Ascending aorta (tissue), 2 donors: ENCODE results near the gene GOSR1. TPM values are rescaled to one million over a fixed set of nuclear protein-coding genes. Genes with fewer than 3 reads are reported as not detected.
"Not testable (repeated sequence)": the region's sequence is repeated elsewhere in the genome, so short reads cannot be mapped to it uniquely, and the experiment has no call there.

Source experiments
- DNase-seq, 2 donors: peaks; one replicate each; pipeline ENCODE4 v3.0.0-alpha.2; 2019; ENCODE audit warnings: low spot score in 2 of 2
- H3K27ac ChIP-seq, 2 donors: fragments of 200-600 bp; sonication (generic); one replicate each; pipeline ENCODE4 v1.5.1; 2016 to 2017; ENCODE audit warnings: mild to moderate bottlenecking in 1 of 2
- H3K27me3 ChIP-seq: fragments of 200-600 bp; sonication (generic); one replicate; pipeline ENCODE4 v1.5.1; 2017
- H3K36me3 ChIP-seq, 2 donors: fragments of 200-600 bp; sonication (generic); one replicate each; pipeline ENCODE4 v1.5.1; 2016
- H3K4me1 ChIP-seq, 2 donors: fragments of 200-600 bp; sonication (generic); one replicate each; pipeline ENCODE4 v1.5.1; 2016 to 2017; ENCODE audit warnings: mild to moderate bottlenecking in 1 of 2
- H3K4me3 ChIP-seq, 2 donors: fragments of 200-600 bp; sonication (generic); one replicate each; pipeline ENCODE4 v1.5.1; 2016 to 2017; ENCODE audit warnings: mild to moderate bottlenecking in 1 of 2
- H3K9me3 ChIP-seq, 2 donors: fragments of 200-600 bp; sonication (generic); one replicate each; pipeline ENCODE4 v1.5.1; 2016
- CTCF ChIP-seq, 3 experiments: fragments of 200-600 bp in 2 of 3; fragments of 450-650 bp in 1 of 3; sonication (generic) in 2 of 3; IDR thresholded peaks; one replicate each; pipeline ENCODE4 v1.5.1; 2016 to 2019; ENCODE audit warnings: antibody characterized with exemption in 3 of 3, mild to moderate bottlenecking in 1 of 3, moderate library complexity in 1 of 3
- intact Hi-C: fragments of 100-400 bp; cut with DNase I; formaldehyde crosslinking; loops from one replicate; pipeline ENCODE4 v1.15.1; 2023
- total RNA-seq: library from RNA; depleted of rRNA; stranded (reverse); fragments of >200 nt; gene quantifications from one replicate; pipeline ENCODE4 v1.1.0, GENCODE V29; 2016

Gene GOSR1
- total RNA-seq, 1 donor from 2014 or later = 33.0 TPM

- no peak overlapping the region for H3K27ac ChIP-seq
- H3K9me3 ChIP-seq = no peaks in the 10 kb centered on the region
- H3K4me3 ChIP-seq = no peak overlapping the region
- H3K36me3 ChIP-seq = no peaks in the 10 kb centered on the region
- DNase-seq = no peak
- TF ChIP-seq CTCF (IDR thresholded peaks at IDR 0.05) = no peak
- intact Hi-C loops = no loop called here
- H3K4me1 ChIP-seq = no peaks in the 10 kb centered on the region
- no peaks in the 10 kb centered on the region for H3K27me3 ChIP-seq
Observed at GRCh38 chr17:30573603-30574175, 96.5 kb downstream of the GOSR1 start.

GRCh38 chr17:30574309-30574708, 97.1 kb downstream of the GOSR1 start:
- H3K9me3 ChIP-seq, H3K27me3 ChIP-seq, DNase-seq, H3K4me1 ChIP-seq, intact Hi-C loops, H3K4me3 ChIP-seq, H3K36me3 ChIP-seq, H3K27ac ChIP-seq: not testable (repeated sequence)

- DNase-seq, H3K27ac ChIP-seq, H3K27me3 ChIP-seq, H3K4me3 ChIP-seq, H3K4me1 ChIP-seq, H3K9me3 ChIP-seq, intact Hi-C loops, H3K36me3 ChIP-seq: not testable (repeated sequence)
Observed at GRCh38 chr17:30574806-30575205, 97.6 kb downstream of the GOSR1 start.

- H3K9me3 ChIP-seq, H3K27me3 ChIP-seq, H3K4me3 ChIP-seq, H3K4me1 ChIP-seq, H3K36me3 ChIP-seq, intact Hi-C loops, DNase-seq, H3K27ac ChIP-seq: not testable (repeated sequence)
Observed at GRCh38 chr17:30575648-30576325, 98.6 kb downstream of the GOSR1 start.

GRCh38 chr17:30576326-30576861, 99.2 kb downstream of the GOSR1 start:
- TF ChIP-seq CTCF (IDR thresholded peaks at IDR 0.05) = no peak
- H3K36me3 ChIP-seq = no peaks in the 10 kb centered on the region
- no peak overlapping the region for H3K27ac ChIP-seq
- H3K27me3 ChIP-seq = no peaks in the 10 kb centered on the region
- no peak for DNase-seq
- no peaks in the 10 kb centered on the region for H3K4me1 ChIP-seq
- H3K4me3 ChIP-seq = no peak overlapping the region
- H3K9me3 ChIP-seq = no peaks in the 10 kb centered on the region
- intact Hi-C loops = no loop called here

Other genes with a start within 250 kb of the GOSR1 start
- 0.85 TPM for gene SLC6A4, start 241.7 kb upstream of the GOSR1 start, total RNA-seq
- gene BLMH, start 185.5 kb upstream of the GOSR1 start, total RNA-seq = 6.9 TPM
- gene TMIGD1, start 143.4 kb upstream of the GOSR1 start, total RNA-seq = not detected
- gene CPD, start 98.5 kb upstream of the GOSR1 start, total RNA-seq = 141 TPM